ENCODE results near the gene H2AZ2.
"Not testable (repeated sequence)": the region's sequence is repeated elsewhere in the genome, so short reads cannot be mapped to it uniquely, and the experiment has no call there.

H2AZ2 gene

GRCh38 chr7:44870336-44870735, 22.4 kb upstream of the H2AZ2 start:
- DNase-seq = not testable (repeated sequence)

DNA sequence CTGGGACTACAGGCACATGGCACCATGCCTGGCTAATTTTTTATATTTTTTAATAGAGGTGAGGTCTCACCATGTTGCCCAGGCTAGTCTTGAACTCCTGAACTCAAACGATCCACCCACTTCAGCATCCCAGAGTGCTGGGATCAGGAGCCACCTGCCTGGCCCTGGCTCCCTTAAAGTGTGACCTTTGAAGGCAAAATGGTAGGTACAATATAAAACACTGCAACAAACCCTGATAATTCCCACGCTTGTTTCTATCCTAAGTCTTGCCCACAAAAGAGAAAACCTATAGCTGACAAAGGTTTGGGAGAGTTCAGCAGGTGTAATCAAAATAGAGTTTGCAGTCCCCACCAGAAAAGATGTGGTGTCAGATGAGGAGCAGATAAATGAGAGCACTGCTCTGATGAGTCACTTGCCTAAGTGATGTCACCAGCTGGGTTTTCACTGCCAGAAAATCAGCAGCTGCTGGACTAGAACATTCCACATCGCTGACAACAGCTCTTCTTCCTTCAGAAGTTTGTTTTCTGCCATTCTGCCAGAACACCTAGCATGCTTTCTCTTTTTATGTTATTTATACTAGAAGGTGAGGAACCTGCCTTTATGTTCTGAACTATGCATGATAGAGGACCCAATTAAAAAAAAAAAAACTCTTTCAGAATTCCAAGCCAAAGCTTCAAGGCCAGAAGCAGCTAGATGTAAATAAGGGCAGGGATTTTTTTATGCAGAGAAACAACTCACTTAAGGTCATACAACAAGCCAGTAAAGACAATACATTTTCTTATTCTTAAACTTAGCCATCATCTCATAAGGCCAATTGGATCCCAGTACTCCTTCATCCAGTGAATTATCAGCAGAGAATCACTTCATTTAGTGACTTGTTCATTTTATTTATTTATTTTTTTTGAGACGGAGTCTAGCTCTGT, 19.4 kb upstream of the H2AZ2 start:
- DNase-seq = peak; percentile 50

GRCh38 chr7:44861949-44862348, 14.1 kb upstream of the H2AZ2 start:
- not testable (repeated sequence) for DNase-seq

- DNase-seq = no peak
Observed at GRCh38 chr7:44858161-44858560, 10.3 kb upstream of the H2AZ2 start.

GRCh38 chr7:44854644-44855364, 6.9 kb upstream of the H2AZ2 start:
- no peak for DNase-seq

- no peak for DNase-seq
Observed at GRCh38 chr7:44853391-44853790, 5.5 kb upstream of the H2AZ2 start.

DNA sequence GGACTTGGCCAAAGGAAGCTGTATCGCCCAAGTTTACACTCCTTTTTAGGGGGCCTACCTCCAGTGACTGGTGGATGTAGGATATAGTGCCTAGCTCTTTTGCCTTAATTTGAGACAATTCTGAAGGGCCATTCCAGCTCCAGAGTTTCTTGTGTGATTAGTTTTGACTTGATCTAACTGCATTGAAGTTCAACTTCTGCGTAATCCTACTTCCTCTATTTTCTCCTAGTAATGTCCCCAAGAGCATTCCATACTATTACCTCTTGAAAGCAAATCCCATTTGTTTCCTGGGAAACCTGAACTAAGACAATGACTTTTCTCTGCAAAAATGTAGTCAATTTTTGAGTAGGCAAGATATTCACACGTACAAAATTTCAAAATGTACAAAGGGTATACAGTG, 4.7 kb upstream of the H2AZ2 start:
- DNase-seq = no peak

GRCh38 chr7:44849885-44850544, 2.1 kb upstream of the H2AZ2 start:
- no peak for DNase-seq

DNA sequence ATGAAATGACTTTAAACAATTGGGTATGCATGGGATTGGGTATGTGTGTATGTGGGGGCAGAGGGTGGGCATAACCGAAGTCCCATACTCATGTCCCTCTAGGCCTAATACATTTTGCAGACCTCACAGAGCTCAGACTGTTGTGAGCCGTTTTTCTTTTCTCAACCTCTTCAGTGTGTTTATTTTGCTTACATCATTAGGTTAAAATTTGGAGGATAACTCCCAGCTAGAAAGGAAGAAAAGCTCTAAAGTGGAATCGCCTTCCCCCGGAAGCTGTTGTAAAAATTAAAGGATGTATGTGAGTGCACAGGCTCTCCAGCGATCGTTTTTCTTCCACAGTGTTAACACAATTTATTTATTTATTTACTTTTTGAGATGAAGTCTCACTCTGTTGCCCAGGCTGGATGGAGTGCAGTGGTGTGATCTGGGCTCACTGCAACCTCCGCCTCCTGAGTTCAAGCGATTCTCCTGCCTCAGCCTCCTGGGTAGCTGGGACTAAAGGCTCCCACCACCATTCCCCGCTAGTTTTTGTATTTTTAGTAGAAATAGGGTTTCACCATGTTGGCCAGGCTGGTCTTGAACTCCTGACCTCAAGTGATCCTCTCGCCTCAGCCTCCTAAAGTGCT, 1.5 kb upstream of the H2AZ2 start:
- DNase-seq = no peak

GRCh38 chr7:44847509-44847919, 373 bp downstream of the H2AZ2 start:
- peak; percentile 60 for DNase-seq

- DNase-seq = no peak
Observed at GRCh38 chr7:44846816-44847508, 925 bp downstream of the H2AZ2 start.

GRCh38 chr7:44846390-44846789, 1.5 kb downstream of the H2AZ2 start:
- DNase-seq = not testable (repeated sequence)

- DNase-seq = no peak
Observed at GRCh38 chr7:44845451-44845850, 2.4 kb downstream of the H2AZ2 start.

DNA sequence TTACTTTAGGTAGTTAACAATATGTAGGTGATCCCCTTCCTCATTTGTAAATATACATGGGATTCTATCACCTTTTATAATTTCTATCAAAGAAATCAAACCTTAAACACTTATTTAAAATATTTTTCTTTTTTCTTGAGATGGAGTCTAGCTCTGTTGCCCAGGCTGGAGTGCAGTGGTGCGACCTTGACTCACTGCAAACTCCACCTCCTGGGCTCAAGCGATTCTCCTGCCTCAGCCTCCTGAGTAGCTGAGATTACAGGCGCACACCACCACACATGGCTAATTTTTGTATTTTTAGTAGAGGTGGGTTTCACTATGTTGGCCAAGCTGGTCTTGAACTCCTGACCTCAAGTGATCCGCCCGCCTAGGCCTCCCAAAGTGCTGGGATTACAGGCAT, 4.4 kb downstream of the H2AZ2 start:
- DNase-seq = not testable (repeated sequence)

DNA sequence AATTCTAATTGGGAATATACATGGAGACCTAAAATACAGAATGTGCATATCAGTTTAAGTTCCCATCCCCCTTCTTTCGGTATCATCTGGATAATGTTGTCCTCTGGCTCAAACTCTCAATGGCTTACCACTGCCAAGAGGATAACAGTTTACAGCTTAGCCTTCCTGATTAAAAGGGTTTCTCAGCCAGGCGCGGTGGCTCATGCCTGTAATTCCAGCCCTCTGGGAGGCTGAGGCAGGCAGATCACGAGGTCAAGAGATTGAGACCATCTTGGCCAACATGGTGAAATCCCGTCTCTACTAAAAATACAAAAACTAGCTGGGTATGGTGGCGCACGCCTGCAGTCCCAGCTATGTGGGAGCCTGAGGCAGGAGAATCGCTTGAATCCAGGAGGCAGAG, 5.2 kb downstream of the H2AZ2 start:
- not testable (repeated sequence) for DNase-seq

DNA sequence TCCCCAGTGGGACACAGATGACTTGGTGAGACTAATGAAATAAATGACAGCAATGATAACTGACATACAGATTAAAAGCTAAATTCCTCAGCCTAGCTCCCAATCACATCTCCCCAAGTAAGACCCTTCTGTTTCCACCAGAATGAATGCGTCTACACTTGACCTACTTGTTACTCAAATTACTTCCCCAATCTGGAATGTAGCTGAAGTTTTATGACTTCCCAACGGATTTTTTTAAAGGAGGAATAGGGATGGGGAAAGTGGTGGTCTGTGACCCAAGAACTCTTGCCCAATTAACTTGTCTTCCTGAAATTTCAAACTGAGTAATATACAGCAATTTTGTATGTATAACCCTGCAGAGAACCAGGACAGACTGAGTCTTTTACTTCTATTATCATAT, 9.1 kb downstream of the H2AZ2 start:
- DNase-seq = no peak

DNA sequence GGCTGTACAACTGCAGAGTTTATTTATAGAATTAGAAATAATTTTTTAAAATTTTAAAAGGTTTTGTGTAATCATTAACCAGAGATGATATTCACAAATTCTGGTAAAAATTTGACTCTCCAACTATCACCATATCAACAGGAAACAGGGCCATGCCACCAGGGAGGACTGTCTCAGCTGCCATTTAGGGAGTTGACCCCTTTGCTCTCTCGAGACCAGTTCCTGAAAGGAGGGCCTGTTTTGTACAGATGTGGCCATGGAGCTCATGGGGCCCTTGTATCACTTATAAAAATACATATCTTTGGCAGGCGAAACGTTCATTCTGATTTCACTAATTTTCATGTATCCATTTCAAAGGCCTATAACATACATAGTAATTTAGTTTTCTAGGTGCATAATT, 20.3 kb downstream of the H2AZ2 start:
- no peak for DNase-seq

GRCh38 chr7:44824894-44825526, 22.9 kb downstream of the H2AZ2 start:
- no peak for DNase-seq

GRCh38 chr7:44823255-44823781, 24.6 kb downstream of the H2AZ2 start:
- DNase-seq = no peak

DNA sequence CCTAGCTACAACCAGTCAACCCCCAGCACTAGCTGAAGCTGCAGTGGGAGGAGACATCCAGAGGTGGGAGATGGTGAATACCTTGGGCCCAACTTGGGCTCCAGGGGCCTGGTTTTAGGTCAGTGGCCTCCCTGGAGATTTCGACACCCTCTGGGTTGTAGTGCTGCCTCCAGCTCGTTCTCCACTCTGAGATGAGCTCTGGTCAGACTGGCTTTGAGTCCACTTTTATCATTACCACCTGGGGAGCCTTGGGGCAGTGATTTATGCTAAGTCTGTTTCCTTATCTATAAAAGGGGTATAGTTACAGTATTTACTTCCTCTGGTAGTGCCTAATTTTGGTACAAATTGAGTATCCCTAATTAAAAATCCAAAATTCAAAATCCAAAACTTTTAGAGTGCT, 28.6 kb downstream of the H2AZ2 start:
- no peak for DNase-seq

DNA sequence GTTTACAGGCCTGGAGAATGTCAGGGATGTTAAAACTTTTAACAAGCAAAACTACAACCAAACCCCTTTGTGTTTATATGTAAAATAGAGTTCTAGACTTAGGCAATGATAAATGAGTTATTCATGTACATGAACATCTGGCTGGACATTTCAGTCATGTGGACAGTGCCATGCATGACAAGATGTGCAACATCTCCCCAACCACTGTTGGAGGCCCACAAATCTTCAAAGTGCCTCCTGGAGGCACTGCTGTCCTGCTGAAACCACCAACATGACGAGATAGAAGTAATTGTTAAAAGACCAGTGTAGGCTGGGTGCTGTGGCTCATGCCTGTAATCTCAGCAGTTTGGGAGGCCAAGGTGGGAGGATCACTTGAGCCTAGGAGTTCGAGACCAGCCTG, 33.0 kb downstream of the H2AZ2 start:
- no peak for DNase-seq

DNA sequence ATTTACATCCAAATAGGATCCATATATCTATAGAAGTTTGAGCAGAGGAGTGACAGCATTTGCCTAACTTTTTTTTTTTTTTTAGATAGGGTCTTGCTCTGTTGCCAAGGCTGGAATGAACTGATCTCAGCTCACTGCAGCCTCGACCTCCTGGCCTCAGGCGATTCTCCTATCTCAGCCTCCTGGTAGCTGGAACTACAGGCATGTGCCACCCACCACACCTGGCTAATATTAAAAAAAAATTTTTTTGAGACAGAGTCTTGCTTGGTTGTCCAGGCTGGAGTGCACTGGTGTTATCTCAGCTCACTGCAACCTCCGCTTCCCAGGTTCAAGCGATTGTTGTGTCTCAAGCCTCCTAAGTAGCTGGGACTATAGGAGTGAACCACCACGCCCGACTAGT, 36.3 kb downstream of the H2AZ2 start:
- DNase-seq = no peak

Data from amniotic stem cell (primary cell).